Prostate gland (tissue), 2 donors: Measurements from ENCODE around the gene UNC13D.

Experiments used
- POLR2A ChIP-seq: fragments of 450-650 bp; IDR thresholded peaks from one replicate; pipeline ENCODE4 v1.6.1; 2016; ENCODE audit warnings: antibody characterized with exemption, mild to moderate bottlenecking
- POLR2AphosphoS5 ChIP-seq: sonication (generic); formaldehyde crosslinking; IDR thresholded peaks from one replicate; pipeline ENCODE4 v1.6.1; 2017; ENCODE audit warnings: antibody characterized with exemption
- TF ChIP-seq, protein P1 (sequence below), 4 experiments: fragments of 200-600 bp in 2 of 4; fragments of 450-650 bp in 2 of 4; sonication (generic) in 2 of 4; IDR thresholded peaks; 1 replicate in 3 of 4; 2 replicates in 1 of 4; pipeline ENCODE4 v1.5.1; 2016 to 2019; ENCODE audit warnings: antibody characterized with exemption in 4 of 4, mild to moderate bottlenecking in 2 of 4, moderate library complexity in 2 of 4

DNA sequence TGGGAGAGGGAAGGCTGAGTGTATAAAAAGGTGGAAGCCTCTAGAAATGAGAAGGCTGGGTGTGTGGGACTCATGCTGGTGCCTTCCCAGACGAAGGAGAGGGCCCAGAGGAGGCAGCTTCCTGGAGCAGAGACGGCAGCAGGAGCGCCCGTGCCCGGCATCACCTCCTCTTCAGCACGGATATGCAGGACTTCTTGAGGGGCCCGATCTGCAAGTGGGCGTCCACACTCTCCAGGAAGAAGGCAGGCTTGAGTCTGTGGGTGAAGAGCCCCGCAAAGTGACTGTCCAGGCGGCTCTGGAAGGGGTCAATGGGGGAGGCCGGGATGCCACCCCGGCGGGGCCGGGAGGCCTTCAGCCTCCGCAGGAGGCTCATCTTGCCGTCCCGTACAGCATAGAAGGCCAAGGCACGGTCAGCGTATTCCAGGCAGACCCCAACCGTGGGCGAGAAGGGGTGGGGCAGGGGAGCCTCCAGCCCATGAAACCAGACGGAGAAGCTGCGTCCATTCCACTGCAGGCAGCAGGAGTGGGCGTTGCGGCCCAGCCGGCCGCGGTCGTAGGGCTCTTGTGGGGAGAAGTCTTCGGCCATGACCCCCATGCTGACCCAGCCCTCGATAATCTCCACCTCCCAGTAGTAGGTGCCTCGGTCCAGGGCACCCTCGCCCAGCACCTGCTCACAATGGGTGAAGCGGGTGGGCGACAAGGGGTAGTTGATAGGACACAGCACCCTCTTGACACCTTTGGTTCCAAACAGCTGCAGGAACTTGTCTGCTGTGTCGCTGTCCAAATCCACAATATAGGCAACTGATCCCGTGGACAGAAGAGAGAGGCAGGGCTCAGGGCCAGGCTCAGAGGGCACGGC lies 30.3 kb upstream of the UNC13D start:
- TF ChIP-seq, protein P1, sequence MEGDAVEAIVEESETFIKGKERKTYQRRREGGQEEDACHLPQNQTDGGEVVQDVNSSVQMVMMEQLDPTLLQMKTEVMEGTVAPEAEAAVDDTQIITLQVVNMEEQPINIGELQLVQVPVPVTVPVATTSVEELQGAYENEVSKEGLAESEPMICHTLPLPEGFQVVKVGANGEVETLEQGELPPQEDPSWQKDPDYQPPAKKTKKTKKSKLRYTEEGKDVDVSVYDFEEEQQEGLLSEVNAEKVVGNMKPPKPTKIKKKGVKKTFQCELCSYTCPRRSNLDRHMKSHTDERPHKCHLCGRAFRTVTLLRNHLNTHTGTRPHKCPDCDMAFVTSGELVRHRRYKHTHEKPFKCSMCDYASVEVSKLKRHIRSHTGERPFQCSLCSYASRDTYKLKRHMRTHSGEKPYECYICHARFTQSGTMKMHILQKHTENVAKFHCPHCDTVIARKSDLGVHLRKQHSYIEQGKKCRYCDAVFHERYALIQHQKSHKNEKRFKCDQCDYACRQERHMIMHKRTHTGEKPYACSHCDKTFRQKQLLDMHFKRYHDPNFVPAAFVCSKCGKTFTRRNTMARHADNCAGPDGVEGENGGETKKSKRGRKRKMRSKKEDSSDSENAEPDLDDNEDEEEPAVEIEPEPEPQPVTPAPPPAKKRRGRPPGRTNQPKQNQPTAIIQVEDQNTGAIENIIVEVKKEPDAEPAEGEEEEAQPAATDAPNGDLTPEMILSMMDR (IDR thresholded peaks at IDR 0.05): no peak
- TF ChIP-seq POLR2AphosphoS5: no peak
- no peak for TF ChIP-seq POLR2A
